IMR-90 (cell line): Measurements from ENCODE around the gene PMAIP1. TPM values are rescaled to one million over a fixed set of nuclear protein-coding genes. Genes with fewer than 3 reads are reported as not detected.
A peak's percentile ranks its signal among the peaks of the same experiment; 100 is the strongest.

Experiments used
- ATAC-seq: fragments of 200-7000 bp; cut with Tn5 transposase; 2 replicates; pipeline ENCODE4 v1.9.1; 2020; ENCODE audit warnings: low read depth, mild to moderate bottlenecking, moderate library complexity
- BruUV-seq: library from RNA; stranded (reverse); fragments of 400-500 nt; replicated peaks from 2 replicates; lab custom pipeline; 2021; lab: Mats Ljungman, UMichigan
- CTCF ChIA-PET: fragments of 300-600 bp; formaldehyde crosslinking; extraction: SDS; loops from one replicate; lab custom pipeline; 2021; ENCODE audit warnings: antibody characterized with exemption; lab: Yijun Ruan, JAX
- POLR2A ChIA-PET: fragments of 300-600 bp; sonication (Branson Sonifier 250); formaldehyde crosslinking; loops from one replicate; lab custom pipeline; 2022; ENCODE audit warnings: antibody characterized with exemption; ENCODE audit not compliant: unreplicated experiment; lab: Charles Lee
- DNase-seq: peaks from one replicate; pipeline ENCODE4 v3.0.0; 2013
- H2AFZ ChIP-seq: replicated peaks from 2 replicates; pipeline ENCODE3; 2013; ENCODE audit warnings: low read length, mild to moderate bottlenecking; ENCODE audit not compliant: poor library complexity
- H2AK5ac ChIP-seq: 2 replicates; pipeline ENCODE4 v1.6.1; 2013; ENCODE audit warnings: low read depth, low read length, inconsistent platforms
- H2AK9ac ChIP-seq: replicated peaks from 2 replicates; pipeline ENCODE3; 2013; ENCODE audit warnings: mild to moderate bottlenecking, low read depth, low read length, moderate library complexity; ENCODE audit not compliant: poor library complexity
- H2BK120ac ChIP-seq: 2 replicates; pipeline ENCODE4 v1.6.1; 2013; ENCODE audit warnings: low read depth, low read length, inconsistent platforms
- H2BK15ac ChIP-seq: 3 replicates; pipeline ENCODE4 v1.6.1; 2013; ENCODE audit warnings: low read depth, low read length, inconsistent platforms
- H2BK20ac ChIP-seq: 2 replicates; pipeline ENCODE4 v1.6.1; 2013; ENCODE audit warnings: low read depth, mild to moderate bottlenecking, inconsistent platforms, low read length, moderate library complexity
- H2BK5ac ChIP-seq: 2 replicates; pipeline ENCODE4 v1.6.1; 2013; ENCODE audit warnings: mild to moderate bottlenecking, low read depth, low read length, inconsistent platforms; ENCODE audit not compliant: poor library complexity, severe bottlenecking
- H3K14ac ChIP-seq: replicated peaks from 2 replicates; pipeline ENCODE4 v1.6.1; 2013; ENCODE audit warnings: low read depth, low read length, inconsistent platforms
- H3K18ac ChIP-seq: 2 replicates; pipeline ENCODE4 v1.6.1; 2013; ENCODE audit warnings: low read depth, low read length, control low read depth
- H3K23ac ChIP-seq: 2 replicates; pipeline ENCODE4 v1.6.1; 2013; ENCODE audit warnings: low read depth, low read length, inconsistent platforms
- H3K27ac ChIP-seq: 2 replicates; pipeline ENCODE4 v1.5.1; 2013; ENCODE audit warnings: mild to moderate bottlenecking, control low read depth, low read length; ENCODE audit not compliant: insufficient read depth
- H3K27me3 ChIP-seq: 2 replicates; pipeline ENCODE4 v1.6.1; 2013; ENCODE audit warnings: low read length; ENCODE audit not compliant: control insufficient read depth, insufficient read depth
- H3K36me3 ChIP-seq: 2 replicates; pipeline ENCODE4 v1.6.1; 2013; ENCODE audit warnings: low read length, mixed read lengths; ENCODE audit not compliant: control insufficient read depth, insufficient read depth
- H3K4ac ChIP-seq: 2 replicates; pipeline ENCODE4 v1.6.1; 2013; ENCODE audit warnings: low read depth, low read length, inconsistent platforms
- H3K4me1 ChIP-seq: 2 replicates; pipeline ENCODE4 v1.6.1; 2013; ENCODE audit warnings: low read length, mixed read lengths; ENCODE audit not compliant: control insufficient read depth, insufficient read depth
- H3K4me2 ChIP-seq: 2 replicates; pipeline ENCODE4 v1.6.1; 2013; ENCODE audit warnings: low read depth, mild to moderate bottlenecking, control low read depth, low read length, moderate library complexity
- H3K4me3 ChIP-seq: 2 replicates; pipeline ENCODE4 v1.5.1; 2013; ENCODE audit warnings: low read depth, mild to moderate bottlenecking, control low read depth, low read length, moderate library complexity; ENCODE audit not compliant: insufficient read depth
- H3K56ac ChIP-seq: 2 replicates; pipeline ENCODE4 v1.6.1; 2013; ENCODE audit warnings: low read length, inconsistent platforms; ENCODE audit not compliant: insufficient read depth; ENCODE audit errors: extremely low read depth
- H3K79me1 ChIP-seq, 2 experiments: 2 replicates each; pipeline ENCODE4 v1.6.1; 2013; ENCODE audit warnings: low read length in 2 of 2, inconsistent platforms in 1 of 2, low read depth in 1 of 2
- H3K9ac ChIP-seq: 2 replicates; pipeline ENCODE4 v1.6.1; 2013; ENCODE audit warnings: low read depth, low read length, control low read depth
- H3K9me1 ChIP-seq: 2 replicates; pipeline ENCODE4 v1.6.1; 2013; ENCODE audit warnings: low read length, inconsistent platforms; ENCODE audit not compliant: insufficient read depth
- H3K9me3 ChIP-seq: 2 replicates; pipeline ENCODE4 v1.6.1; 2013; ENCODE audit warnings: low read length; ENCODE audit not compliant: control insufficient read depth, insufficient read depth
- H4K20me1 ChIP-seq: 2 replicates; pipeline ENCODE4 v1.6.1; 2013; ENCODE audit warnings: low read length, inconsistent platforms; ENCODE audit not compliant: insufficient read depth
- H4K5ac ChIP-seq: 2 replicates; pipeline ENCODE4 v1.6.1; 2013; ENCODE audit warnings: mild to moderate bottlenecking, low read depth, low read length, control low read depth
- H4K8ac ChIP-seq, 2 experiments: 2 replicates each; pipeline ENCODE4 v1.6.1; 2013; ENCODE audit warnings: low read depth in 2 of 2, low read length in 2 of 2, control low read depth in 1 of 2, inconsistent platforms in 1 of 2
- H4K91ac ChIP-seq: 2 replicates; pipeline ENCODE4 v1.6.1; 2013; ENCODE audit warnings: low read depth, low read length, inconsistent platforms; ENCODE audit not compliant: insufficient read depth
- BHLHE40 ChIP-seq: fragments of 150-350 bp; IDR thresholded peaks from 2 replicates; pipeline ENCODE4 v1.6.1; 2016; ENCODE audit warnings: mild to moderate bottlenecking, low read depth, low read length
- CEBPB ChIP-seq: IDR thresholded peaks from 2 replicates; pipeline ENCODE4 v1.6.1; 2012; ENCODE audit warnings: low read depth, low read length, improper control_type of control experiment
- ELK1 ChIP-seq: fragments of 150-350 bp; IDR thresholded peaks from 2 replicates; pipeline ENCODE4 v1.6.1; 2016; ENCODE audit warnings: low read depth, mild to moderate bottlenecking, low read length, moderate library complexity, borderline replicate concordance
- FOS ChIP-seq: fragments of 150-350 bp; IDR thresholded peaks from 2 replicates; pipeline ENCODE4 v1.6.1; 2016; ENCODE audit warnings: low read depth, low read length
- MAFK ChIP-seq: IDR thresholded peaks from 2 replicates; pipeline ENCODE4 v1.6.1; 2012; ENCODE audit warnings: low read depth, low read length, improper control_type of control experiment
- MAZ ChIP-seq: IDR thresholded peaks from 2 replicates; pipeline ENCODE4 v1.6.1; 2012; ENCODE audit warnings: low read depth, mild to moderate bottlenecking, low read length, improper control_type of control experiment, moderate library complexity, borderline replicate concordance
- MXI1 ChIP-seq: IDR thresholded peaks from 2 replicates; pipeline ENCODE4 v1.6.1; 2012; ENCODE audit warnings: low read depth, mild to moderate bottlenecking, low read length, moderate library complexity, borderline replicate concordance
- NFE2L2 ChIP-seq: fragments of 150-350 bp; IDR thresholded peaks from 2 replicates; pipeline ENCODE4 v1.6.1; 2016; ENCODE audit warnings: low read depth, mild to moderate bottlenecking, low read length
- POLR2A ChIP-seq: IDR thresholded peaks from 2 replicates; pipeline ENCODE4 v1.6.1; 2012; ENCODE audit warnings: mild to moderate bottlenecking, low read depth, low read length
- RCOR1 ChIP-seq: IDR thresholded peaks from 2 replicates; pipeline ENCODE4 v1.6.1; 2012; ENCODE audit warnings: mild to moderate bottlenecking, low read length, improper control_type of control experiment; ENCODE audit not compliant: insufficient replicate concordance
- RFX5 ChIP-seq: IDR thresholded peaks from 2 replicates; pipeline ENCODE4 v1.8.0; 2012; ENCODE audit warnings: low read depth, mild to moderate bottlenecking, low read length, moderate library complexity
- USF2 ChIP-seq: fragments of 150-350 bp; IDR thresholded peaks from 2 replicates; pipeline ENCODE4 v1.6.1; 2017; ENCODE audit warnings: mild to moderate bottlenecking, antibody characterized with exemption, low read length, low read depth
- WGBS, 2 experiments: methylation state at CpG; one replicate each; pipeline versions ENCODE4 v1.1.5 to v1.1.7; 2013; ENCODE audit warnings: missing lambda C conversion rate in 2 of 2; ENCODE audit not compliant: insufficient read length in 1 of 2; ENCODE audit errors: extremely low coverage in 2 of 2; 5-methylcytosine and 5-hydroxymethylcytosine counted together
- dilution Hi-C: fragments of 300-500 bp; cut with HindIII; formaldehyde crosslinking; loops from one replicate; pipeline ENCODE4 v1.14.3; 2018; ENCODE audit warnings: low sequenced_read_pairs; ENCODE audit not compliant: unreplicated experiment
- in situ Hi-C: fragments of 300-500 bp; cut with MboI; formaldehyde crosslinking; loops from 3 replicates; pipeline ENCODE4 v1.14.3; 2019; ENCODE audit warnings: low sequenced_read_pairs, inconsistent platforms, mixed read lengths
- intact Hi-C: fragments of 100-400 bp; cut with micrococcal nuclease; formaldehyde crosslinking; loops from 2 replicates; pipeline ENCODE4 v1.10.0; 2022
- polyA plus RNA-seq, 3 experiments: library from polyadenylated mRNA; depleted of rRNA; stranded (reverse); fragments of >200 nt; gene quantifications; 2 replicates each; pipeline ENCODE4 v1.2.3, GENCODE V29; 2012; ENCODE audit warnings: low replicate concordance in 1 of 3
- total RNA-seq: library from RNA; depleted of rRNA; stranded (reverse); fragments of >200 nt; gene quantifications from 2 replicates; pipeline ENCODE4 v1.2.3, GENCODE V29; 2012
- TF ChIP-seq, protein P1 (sequence below): conservative IDR thresholded peaks from 2 replicates; pipeline ENCODE4 v1.5.1; 2012; ENCODE audit warnings: mild to moderate bottlenecking, low read depth, low read length, improper control_type of control experiment

PMAIP1 gene
- total and polyA plus RNA-seq, 2 of the 4 experiments (the other 2 are of a cell fraction): 14.0 to 30.1 TPM

- peak overlapping the region; percentile 91 for H4K91ac ChIP-seq
- peak overlapping the region; percentile 94 for H3K23ac ChIP-seq
- no peaks in the 10 kb centered on the region for H4K20me1 ChIP-seq
- WGBS, 2 experiments: no CpG with 5 or more reads among the region's 6 CpGs
- H3K36me3 ChIP-seq: no peaks in the 10 kb centered on the region
- no peak overlapping the region; the same call in 1 of the 2 replicates for H3K4me3 ChIP-seq
- peak overlapping the region; percentile 96 for H2BK120ac ChIP-seq
- H3K4me2 ChIP-seq: peak overlapping the region; percentile 72
- H2BK5ac ChIP-seq: peak overlapping the region; percentile 77
- peak overlapping the region; percentile 27 for H2AFZ ChIP-seq
- DNase-seq (peak; percentile 92), ATAC-seq (peak; percentile 75)
- peaks cover 5% of the 10 kb centered on the region; the same call in 1 of the 2 replicates for H3K9me1 ChIP-seq
- TF ChIP-seq POLR2A (no peak), RFX5 (no peak), BHLHE40 (no peak), USF2 (no peak), RCOR1 (no peak), FOS (peak; percentile 16; the same call in 1 of the 2 replicates), NFE2L2 (peak; percentile 24; the same call in 1 of the 2 replicates), MAFK (peak; percentile 5; the same call in 1 of the 2 replicates), CEBPB (0 out of 2 replicates have a peak, but pooled peaks have one; percentile 10), ELK1 (no peak), MAZ (no peak), MXI1 (no peak)
- TF ChIP-seq, protein P1, sequence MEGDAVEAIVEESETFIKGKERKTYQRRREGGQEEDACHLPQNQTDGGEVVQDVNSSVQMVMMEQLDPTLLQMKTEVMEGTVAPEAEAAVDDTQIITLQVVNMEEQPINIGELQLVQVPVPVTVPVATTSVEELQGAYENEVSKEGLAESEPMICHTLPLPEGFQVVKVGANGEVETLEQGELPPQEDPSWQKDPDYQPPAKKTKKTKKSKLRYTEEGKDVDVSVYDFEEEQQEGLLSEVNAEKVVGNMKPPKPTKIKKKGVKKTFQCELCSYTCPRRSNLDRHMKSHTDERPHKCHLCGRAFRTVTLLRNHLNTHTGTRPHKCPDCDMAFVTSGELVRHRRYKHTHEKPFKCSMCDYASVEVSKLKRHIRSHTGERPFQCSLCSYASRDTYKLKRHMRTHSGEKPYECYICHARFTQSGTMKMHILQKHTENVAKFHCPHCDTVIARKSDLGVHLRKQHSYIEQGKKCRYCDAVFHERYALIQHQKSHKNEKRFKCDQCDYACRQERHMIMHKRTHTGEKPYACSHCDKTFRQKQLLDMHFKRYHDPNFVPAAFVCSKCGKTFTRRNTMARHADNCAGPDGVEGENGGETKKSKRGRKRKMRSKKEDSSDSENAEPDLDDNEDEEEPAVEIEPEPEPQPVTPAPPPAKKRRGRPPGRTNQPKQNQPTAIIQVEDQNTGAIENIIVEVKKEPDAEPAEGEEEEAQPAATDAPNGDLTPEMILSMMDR: no peak
- H3K9me3 ChIP-seq: no peaks in the 10 kb centered on the region
- POLR2A ChIA-PET: interaction anchor here (0.6 to 1.0 kb wide), 4 partner anchors 11 to 39 kb away, joined by 3 read pairs; no protein-coding TSS in a partner anchor
- peak overlapping the region; percentile 85 for H3K18ac ChIP-seq
- peak overlapping the region; percentile 95 for H3K27ac ChIP-seq
- H3K79me1 ChIP-seq: peaks cover 0 to 11% of the 10 kb centered on the region in 2 experiments; a peak in 1 of 4 replicates
- peak overlapping the region; percentile 91 for H3K4ac ChIP-seq
- no peaks in the 10 kb centered on the region for H3K27me3 ChIP-seq
- H4K8ac ChIP-seq: peak overlapping the region; percentile 76 to 92
- in situ Hi-C loops (no loop called here), intact Hi-C loops (loop anchor here (2.0 kb wide), 1 partner anchor 13 kb away; the partner anchor contains the start of gene PMAIP1), dilution Hi-C loops (no loop called here)
- peak overlapping the region; percentile 86 for H2AK5ac ChIP-seq
- peak overlapping the region; percentile 86 for H4K5ac ChIP-seq
- H3K56ac ChIP-seq: peak overlapping the region; percentile 81
- CTCF ChIA-PET: interaction anchor here (0.5 to 1.1 kb wide), 2 partner anchors 15 to 578 kb away, joined by 3 to 6 read pairs; no protein-coding TSS in a partner anchor
- H3K9ac ChIP-seq: peak overlapping the region; percentile 57
- H3K14ac ChIP-seq: peak overlapping the region; percentile 82
- peak overlapping the region; percentile 99 for H2BK15ac ChIP-seq
- no peak overlapping the region for H2AK9ac ChIP-seq
- no TSS peak for BruUV-seq
- peak overlapping the region; percentile 93 for H2BK20ac ChIP-seq
- peaks cover 17% of the 10 kb centered on the region for H3K4me1 ChIP-seq
Observed at GRCh38 chr18:59885579-59886163, 14.1 kb upstream of the PMAIP1 start.
